Hematopoietic multipotent progenitor cell treated with erythropoietin and hydrocortisone succinate and interleukin-3 and kit ligand, for 8 days (in vitro differentiated cells): Measurements from ENCODE around the gene DSC3.
"Not testable (repeated sequence)": the region's sequence is repeated elsewhere in the genome, so short reads cannot be mapped to it uniquely, and the experiment has no call there.

Experiments used
- DNase-seq: peaks from one replicate; pipeline ENCODE4 v3.0.0-alpha.2; 2015

DSC3 gene

GRCh38 chr18:31040686-31041270, 1.8 kb downstream of the DSC3 start:
- DNase-seq: no peak

GRCh38 chr18:31039426-31039825, 3.1 kb downstream of the DSC3 start:
- no peak for DNase-seq

GRCh38 chr18:31037686-31038085, 4.9 kb downstream of the DSC3 start:
- not testable (repeated sequence) for DNase-seq

GRCh38 chr18:31034541-31034940, 8.0 kb downstream of the DSC3 start:
- DNase-seq: no peak

- no peak for DNase-seq
These were observed 11.8 kb downstream of the DSC3 start for GRCh38 chr18:31030574-31031278.

GRCh38 chr18:31015715-31016434, 26.7 kb downstream of the DSC3 start:
- DNase-seq: no peak

GRCh38 chr18:31011455-31011854, 31.1 kb downstream of the DSC3 start:
- DNase-seq: not testable (repeated sequence)

GRCh38 chr18:31010601-31011000, 31.9 kb downstream of the DSC3 start:
- DNase-seq: no peak

- no peak for DNase-seq
These were observed 42.5 kb downstream of the DSC3 start for GRCh38 chr18:30999887-31000628.

GRCh38 chr18:30999186-30999585, 43.4 kb downstream of the DSC3 start:
- DNase-seq: no peak

GRCh38 chr18:30997223-30997622, 45.3 kb downstream of the DSC3 start:
- no peak for DNase-seq

GRCh38 chr18:30992231-30992630, 50.3 kb downstream of the DSC3 start:
- DNase-seq: no peak

- no peak for DNase-seq
These were observed 51.1 kb downstream of the DSC3 start for GRCh38 chr18:30991397-30991796.

GRCh38 chr18:30989141-30989540, 53.4 kb downstream of the DSC3 start:
- DNase-seq: no peak

- no peak for DNase-seq
These were observed 54.1 kb downstream of the DSC3 start for GRCh38 chr18:30988440-30988839.

- no peak for DNase-seq
These were observed 54.9 kb downstream of the DSC3 start for GRCh38 chr18:30987467-30988241.

GRCh38 chr18:30985753-30986152, 56.8 kb downstream of the DSC3 start:
- DNase-seq: no peak

GRCh38 chr18:30982285-30982992, 60.1 kb downstream of the DSC3 start:
- DNase-seq: no peak

- not testable (repeated sequence) for DNase-seq
These were observed 64.5 kb downstream of the DSC3 start for GRCh38 chr18:30978091-30978490.

- DNase-seq: peak; percentile 45
These were observed 71.1 kb downstream of the DSC3 start for GRCh38 chr18:30971338-30971956.

GRCh38 chr18:30970196-30970816, 72.2 kb downstream of the DSC3 start:
- DNase-seq: peak; percentile 35
